NB4 (cell line): ENCODE measurements around the gene DAZL.

Source experiments
- CTCF ChIP-seq: IDR thresholded peaks from one replicate; pipeline ENCODE4 v1.5.1; 2012; ENCODE audit warnings: low read depth, low read length
- POLR2A ChIP-seq: IDR thresholded peaks from 2 replicates; pipeline ENCODE4 v1.6.1; 2011; ENCODE audit warnings: mild to moderate bottlenecking; ENCODE audit not compliant: insufficient read length; ENCODE audit errors: extremely low read depth

- TF ChIP-seq CTCF (no peak), POLR2A (no peak)
Measured at GRCh38 chr3:16568532-16568931, 36.7 kb downstream of the DAZL start.
